Colon (tissue), 2 donors: ENCODE measurements around the gene CDC45.
"Not testable (repeated sequence)": the region's sequence is repeated elsewhere in the genome, so short reads cannot be mapped to it uniquely, and the experiment has no call there.

Experiments
- FAIRE-seq: peaks from 2 replicates; lab custom pipeline; 2012; peaks lifted over from hg19 to GRCh38; lab: Jason Lieb, UNC
- donor health status: control.
- donor health status: control.

The CDC45 gene

DNA sequence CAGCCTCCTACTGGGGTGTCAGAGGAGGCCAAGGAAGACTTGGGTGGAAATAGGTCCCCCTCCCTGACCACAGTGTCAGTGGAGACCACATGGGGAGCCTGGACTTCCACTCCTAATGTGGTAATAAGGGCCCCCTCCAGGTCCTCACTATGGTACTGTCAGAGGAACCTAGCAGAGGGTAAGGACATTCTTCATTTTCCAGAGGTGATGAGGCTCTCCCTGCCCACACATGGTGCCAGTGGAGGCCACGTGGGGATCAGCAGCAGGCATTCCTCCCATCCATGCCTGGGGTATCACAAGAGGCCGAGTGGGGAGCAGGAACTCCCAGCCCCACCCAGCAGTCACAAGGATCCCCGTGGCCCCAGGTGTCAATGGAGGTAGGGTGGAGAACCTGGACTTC, 51.0 kb downstream of the CDC45 start:
- FAIRE-seq = no peak

DNA sequence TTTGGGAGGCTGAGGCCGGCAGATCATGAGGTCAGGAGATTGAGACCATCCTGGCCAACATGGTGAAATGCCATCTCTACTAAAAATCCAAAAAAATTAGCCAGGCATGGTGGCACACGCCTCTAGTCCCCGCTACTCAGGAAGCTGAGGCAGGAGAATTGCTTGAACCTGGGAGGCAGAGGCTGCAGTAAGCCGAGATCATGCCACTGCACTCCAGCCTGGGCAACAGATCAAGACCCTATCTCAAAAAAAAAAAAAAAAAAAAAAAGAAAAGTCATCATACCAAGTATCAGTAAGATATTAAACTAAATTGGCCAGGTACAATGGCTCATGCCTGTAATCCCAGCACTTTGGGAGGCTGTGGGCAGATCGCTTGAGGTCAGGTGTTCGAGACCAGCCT, 51.6 kb downstream of the CDC45 start:
- not testable (repeated sequence) for FAIRE-seq

DNA sequence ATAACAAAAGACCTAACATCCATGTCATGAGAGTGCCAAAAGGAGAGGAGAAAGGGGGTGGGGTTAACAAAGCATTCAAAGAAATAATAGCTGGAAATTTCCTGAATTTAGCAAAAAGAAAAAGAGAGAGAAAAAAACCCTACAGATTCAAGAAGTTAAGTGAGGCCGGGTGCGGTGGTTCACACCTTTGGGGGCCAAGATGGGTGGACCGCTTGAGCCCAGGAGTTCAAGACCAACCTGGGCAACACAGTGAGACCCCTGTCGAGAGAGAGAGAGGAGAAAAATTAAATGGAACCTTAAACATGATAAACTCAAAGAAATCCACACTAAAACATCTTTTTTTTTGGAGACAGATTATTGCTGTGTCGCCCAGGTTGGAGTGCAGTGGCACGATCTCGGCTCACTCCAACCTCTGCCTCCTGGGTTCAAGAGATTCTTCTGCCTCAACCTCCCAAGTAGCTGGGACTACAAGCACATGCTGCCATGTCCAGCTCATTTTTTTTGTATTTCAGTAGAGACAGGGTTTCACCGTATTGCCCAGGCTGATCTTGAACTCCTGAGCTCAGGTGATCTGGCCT, 53.4 kb downstream of the CDC45 start:
- FAIRE-seq = no peak

DNA sequence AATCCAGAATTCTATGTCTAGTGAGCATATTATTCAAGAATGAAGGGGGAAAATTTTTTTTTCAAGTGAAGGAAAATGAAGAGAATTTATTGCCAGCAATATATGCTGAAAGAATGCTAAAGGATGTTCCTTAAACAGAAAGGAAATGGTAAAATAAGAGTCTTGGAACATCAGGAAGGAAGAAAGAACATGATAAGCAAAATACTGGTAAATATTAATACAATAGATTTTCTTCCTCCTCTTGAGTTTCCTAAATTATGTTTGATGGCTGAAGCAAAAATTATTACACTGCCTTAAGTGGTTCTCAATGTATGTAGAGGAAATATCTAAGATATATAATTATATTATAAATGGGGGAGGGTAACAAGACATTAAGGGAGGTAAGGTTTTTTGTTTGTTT, 54.1 kb downstream of the CDC45 start:
- FAIRE-seq = no peak

DNA sequence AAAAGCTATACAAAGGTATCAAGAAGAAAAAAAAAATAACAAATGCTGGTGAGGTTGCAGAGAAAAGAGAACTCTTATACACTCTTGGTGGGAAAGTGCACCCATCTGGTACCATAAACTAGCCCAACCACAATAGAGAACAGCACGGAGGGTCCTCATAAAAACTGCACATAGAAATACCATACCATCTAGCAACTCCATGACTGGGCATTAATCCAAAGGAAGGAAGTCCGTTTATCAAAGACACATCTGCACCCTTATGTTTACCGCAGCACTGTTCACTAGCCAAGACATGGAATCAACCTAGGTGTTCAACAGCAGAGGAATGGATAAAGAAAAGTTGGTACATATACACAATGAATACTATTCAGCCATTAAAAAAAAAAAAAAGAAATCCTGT, 55.3 kb downstream of the CDC45 start:
- FAIRE-seq = no peak

DNA sequence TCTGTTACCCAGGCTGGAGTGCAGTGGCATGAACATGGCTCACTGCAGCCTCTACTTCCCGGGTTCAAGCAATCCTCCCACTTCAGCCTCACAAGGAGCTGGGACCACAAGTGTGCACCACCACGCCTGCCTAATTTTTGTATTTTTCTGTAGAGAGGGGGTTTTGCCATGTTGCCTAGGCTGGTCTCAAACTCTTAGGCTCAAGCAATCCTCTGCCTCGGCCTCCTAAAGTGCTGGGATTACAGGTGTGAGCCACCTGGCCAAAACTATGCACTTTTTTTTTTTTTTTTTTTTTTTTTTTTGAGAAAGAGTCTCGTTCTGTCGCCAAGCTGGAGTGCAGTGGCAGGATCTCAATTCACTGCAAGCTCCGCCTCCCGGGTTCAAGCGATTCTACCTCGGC, 56.8 kb downstream of the CDC45 start:
- FAIRE-seq = no peak

DNA sequence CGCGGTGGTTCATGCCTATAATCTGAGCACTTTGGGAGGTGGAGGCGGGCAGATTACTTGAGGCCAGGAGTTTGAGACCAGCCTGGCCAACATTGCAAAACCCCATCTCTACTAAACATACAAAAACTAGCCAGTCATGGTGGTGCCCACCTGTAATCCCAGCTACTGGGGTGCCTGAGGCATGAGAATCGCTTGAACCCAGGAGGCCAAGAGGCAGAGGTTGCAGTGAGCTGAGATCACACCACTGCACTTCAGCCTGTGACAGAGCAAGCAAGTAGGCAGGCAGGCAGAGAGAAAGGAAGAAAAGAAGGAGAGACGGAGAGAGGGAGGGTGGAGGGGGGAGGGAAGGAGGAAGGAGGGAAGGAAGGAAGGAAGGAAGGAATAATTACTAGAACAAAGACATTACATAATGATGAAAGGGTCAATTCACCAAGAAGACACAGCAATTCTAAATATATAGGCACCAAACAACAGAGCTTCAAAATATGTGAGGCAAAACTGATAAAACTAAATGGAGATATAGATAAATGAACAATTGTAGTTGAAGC, 58.3 kb downstream of the CDC45 start:
- FAIRE-seq = no peak

DNA sequence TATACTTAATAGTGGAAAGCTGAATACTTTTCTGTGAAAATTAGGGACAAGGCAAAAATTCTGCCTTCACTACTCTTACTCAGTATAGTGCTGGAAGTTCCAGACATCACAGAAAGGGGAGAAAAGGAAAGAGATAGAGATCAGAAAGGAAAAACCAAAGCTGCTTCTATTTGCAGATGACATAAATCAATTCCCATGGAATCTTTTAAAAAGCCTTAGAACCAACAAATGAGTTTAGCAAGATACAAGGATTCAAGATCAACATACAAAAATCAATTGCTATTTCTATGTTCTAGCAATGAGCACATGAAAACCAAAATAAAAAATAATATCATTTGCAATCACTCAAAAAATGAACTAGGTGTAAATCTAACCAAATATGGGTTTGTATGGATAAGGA, 60.7 kb downstream of the CDC45 start:
- FAIRE-seq = no peak

DNA sequence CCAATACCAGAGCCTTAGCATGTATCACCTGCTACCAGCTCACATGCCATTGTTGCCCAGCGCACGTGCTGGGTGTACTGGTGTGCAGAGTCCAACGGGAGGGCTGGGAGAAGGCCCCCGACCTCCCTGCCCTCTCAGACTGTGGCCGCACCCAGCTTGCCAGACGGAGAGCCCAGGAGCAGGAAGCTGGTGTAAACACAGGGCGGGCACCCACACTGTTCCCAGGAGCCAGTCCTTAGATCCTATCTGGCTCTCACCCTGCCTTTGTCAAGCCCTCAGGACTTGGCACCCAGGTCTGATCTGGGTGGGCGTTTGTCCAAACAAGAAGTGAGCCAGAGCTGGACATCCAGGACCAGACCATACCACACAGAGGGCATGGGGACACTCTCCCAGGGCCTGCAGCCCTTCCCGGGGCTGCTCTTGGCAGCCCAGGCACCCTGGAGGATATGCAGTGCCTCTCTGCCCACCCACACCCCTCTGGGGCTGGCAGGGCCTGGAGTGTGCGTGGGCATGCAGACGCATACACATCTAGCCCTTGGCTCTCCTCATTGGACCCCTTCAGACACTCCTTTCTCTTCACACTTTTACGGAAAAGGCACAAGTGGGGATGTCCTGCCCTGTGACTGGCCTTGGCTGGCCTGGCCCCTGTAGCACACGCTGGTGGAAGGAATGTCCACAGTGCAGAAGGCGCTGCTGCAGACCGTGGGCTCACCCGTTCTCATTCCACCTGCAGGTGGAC, 64.4 kb downstream of the CDC45 start:
- FAIRE-seq = no peak

DNA sequence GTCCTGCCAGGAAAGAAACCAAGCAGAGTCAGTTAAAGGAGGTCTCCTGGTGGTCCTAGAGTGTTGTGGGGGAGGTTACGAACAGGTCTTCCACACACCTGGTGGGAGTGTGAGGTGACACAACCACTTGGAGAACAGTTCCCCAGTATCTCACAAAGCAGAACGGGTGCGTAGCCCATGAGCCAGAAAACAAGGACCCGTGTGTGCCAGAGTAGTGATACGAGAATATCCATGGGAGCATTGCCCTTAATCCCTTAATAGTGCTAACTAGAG, 66.2 kb downstream of the CDC45 start:
- FAIRE-seq = no peak

DNA sequence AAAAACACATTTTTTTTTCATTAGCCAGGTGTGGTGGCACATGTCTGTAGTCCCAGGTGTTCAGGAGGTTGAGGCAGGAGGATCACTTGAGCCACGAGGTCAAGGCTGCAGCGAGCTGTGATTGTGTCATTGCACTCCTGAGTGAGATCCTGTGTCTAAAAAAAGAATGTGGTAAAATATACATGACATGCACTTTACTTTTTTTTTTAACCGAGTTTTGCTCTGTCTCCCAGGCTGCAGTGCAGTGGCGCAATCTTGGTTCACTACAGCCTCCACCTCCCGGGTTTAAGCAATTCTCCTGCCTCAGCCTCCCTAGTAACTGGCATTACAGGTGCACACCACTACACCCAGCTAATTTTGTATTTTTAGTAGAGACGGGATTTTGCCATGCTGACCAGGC, 67.0 kb downstream of the CDC45 start:
- FAIRE-seq = no peak

DNA sequence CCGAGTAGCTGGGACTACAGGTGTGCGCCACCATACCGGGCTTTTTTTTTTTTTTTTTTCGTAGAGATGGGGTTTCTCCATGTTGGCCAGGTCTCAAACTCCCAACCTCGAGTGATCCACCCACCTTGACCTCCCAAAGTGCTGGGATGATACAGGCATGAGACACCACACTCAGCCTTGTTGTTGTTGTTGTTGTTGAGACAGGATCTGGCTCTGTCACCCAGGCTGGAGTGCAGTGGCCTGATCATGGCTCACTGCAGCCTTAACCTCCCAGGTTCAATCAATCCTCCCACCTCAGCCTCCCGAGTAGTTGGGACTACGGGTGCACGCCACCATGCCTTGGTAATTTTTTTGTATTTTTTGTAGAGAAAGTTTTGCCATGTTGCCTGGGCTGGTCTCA, 67.9 kb downstream of the CDC45 start:
- no peak for FAIRE-seq

DNA sequence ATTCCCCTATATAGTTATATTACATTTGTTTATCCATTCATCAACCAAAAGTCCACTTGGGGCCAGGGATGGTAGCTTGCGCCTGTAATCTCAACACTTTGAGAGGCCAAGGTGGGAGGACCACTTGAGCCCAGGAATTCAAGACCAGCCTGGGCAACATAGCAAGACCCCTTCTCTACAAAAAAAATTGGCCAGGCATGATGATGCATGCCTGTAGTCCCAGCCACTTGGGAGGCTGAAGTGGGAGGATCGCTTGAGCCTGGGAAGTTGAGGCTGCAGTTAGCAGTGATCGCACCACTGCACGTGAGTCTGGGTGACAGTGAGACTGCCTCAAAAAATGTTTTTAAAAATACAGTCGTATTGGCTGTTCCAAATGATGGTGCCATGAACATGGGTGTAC, 68.7 kb downstream of the CDC45 start:
- not testable (repeated sequence) for FAIRE-seq

DNA sequence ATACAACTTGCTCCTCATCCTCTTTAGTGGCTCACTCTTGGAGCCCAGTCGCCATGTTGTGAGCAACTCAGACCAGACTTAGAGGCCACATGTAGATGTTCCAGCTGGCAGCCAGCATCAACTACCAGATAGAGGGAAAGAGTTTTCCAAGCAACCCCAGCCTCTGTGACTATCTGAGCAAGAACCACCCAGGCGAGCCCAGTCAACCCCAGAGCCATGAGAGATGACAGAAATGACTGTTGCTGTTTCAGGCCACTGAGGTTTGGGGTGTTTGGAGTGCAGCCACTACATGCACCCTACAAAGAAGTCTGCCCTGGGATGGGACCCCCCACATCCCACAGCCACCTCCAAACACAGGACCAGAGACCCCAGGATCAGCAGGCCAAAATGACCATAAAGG, 69.2 kb downstream of the CDC45 start:
- FAIRE-seq = no peak

DNA sequence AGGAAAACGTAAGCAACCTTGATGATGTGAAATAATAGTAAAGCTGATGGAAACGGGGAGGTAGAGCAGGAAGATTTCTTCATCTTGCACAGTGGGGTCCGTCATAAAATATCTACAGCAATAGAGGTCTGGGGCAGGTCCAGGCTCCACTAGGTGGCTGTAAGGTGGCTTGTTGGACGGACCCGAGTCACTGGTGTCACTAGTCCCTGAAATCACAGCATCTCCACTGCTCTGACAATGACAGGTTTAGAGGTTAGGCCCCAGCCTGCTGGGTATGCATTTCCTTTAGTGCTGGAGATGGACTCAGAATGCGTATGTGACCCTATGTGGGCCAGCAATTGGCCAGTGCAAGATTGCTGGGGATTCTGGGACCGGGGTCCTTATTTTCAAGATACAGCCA, 69.7 kb downstream of the CDC45 start:
- FAIRE-seq = no peak

DNA sequence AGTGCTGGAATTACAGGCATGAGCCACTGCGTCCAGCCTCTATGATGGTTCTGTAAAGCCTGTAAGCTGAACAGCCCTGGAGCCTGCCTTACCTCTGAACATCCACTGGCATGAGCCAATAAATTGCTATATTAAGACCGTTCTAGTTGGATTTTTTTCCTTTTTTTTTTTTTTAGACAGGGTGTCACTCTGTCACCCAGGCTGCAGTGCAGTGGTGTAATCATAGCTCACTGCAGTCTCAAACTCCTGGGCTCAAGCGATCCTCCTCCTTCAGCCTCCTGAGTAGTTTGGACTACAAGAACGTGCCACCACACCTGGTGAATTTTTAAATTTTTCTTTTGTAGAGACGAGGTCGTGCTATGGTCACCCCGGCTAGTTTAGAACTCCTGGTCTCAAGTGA, 70.7 kb downstream of the CDC45 start:
- no peak for FAIRE-seq

DNA sequence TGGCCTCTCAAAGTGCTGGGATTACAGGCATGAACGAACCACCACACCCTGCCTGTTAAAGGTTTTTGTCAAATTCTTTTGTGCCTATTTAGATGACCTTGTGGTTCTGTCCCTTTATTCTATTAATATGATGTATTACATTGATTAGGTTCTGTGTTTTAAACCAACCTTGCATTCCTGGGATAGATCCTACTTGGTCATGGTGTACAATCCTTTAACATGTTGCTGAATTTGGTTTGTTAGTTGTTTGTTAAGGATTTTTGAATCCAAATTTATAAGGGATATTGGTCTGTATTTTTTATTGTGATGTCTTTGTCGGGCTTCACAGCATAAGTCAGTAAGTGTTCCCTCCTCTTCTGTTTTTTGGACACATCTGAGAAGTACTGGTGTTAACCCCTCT, 73.5 kb downstream of the CDC45 start:
- FAIRE-seq = no peak

DNA sequence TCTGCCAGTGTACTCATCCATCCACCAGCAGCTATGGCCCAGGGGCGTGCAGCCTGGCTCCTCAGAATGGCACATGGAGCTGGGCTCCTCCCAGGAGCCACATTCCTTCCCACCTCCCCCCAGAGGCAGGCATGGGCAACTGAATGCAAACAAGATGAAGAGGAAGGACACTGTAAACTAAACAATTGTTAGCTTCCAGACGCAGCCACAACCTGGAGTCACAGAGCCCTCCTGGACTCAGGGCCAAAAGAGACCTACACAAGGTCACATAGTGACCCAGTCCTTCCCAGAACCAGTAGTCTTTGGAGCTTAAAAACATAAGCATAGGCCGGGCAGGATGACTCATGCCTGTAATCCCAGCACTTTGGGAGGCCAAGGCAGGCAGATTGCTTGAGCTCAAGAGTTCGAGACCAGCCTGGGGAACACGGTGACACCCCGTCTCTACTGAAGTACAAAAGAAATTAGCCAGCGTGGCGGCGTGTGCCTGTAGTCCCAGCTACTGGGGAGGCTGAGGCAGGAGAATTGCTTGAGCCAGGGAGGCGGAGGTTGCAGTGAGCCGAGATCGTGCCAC, 75.2 kb downstream of the CDC45 start:
- no peak for FAIRE-seq

DNA sequence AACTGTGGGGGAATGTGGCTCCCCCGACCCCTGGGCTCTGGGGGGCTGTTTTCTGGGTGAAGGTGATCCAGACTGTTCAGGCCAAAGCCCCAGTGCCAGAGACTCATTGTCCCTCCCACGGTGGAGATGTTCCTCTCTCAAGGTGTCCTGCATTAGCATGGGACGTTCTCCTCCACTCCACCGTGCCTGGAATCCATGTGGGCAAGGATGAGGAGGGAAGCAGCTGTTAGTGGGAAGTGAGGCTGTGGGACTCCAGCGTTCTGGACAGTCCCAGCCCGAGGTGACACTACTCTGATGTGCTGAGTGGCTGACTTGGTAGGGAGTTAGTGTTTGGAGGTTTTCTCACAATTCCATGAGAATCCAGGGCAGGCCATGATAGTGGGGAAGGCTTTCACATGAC, 75.9 kb downstream of the CDC45 start:
- no peak for FAIRE-seq

DNA sequence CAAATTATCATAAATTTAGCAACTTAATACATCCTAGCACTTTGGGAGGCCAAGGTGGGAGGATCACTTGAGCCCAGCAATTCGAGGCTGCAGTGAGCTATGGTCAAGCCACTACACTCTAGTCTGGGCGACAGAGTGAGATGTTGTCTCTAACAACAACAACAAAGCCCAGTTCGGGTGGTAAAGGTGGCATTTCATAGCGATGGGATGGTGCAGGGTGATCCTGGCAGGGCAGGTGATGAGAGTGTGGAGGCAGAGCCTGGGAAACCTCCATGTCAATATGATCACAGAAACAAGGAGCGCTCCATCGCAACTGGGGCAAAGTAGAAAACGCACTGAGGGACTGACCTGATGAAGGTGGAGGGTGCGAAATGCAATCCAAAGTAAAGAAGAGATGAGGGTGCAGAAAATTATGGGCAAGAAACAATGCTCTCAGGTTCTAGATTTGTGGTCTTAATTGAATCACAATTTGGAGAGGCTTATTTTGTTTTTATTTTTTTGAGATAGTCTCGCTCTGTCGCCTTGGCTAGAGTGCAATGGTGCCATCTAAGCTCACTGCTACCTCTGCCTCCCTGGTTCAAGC, 77.3 kb downstream of the CDC45 start:
- no peak for FAIRE-seq

DNA sequence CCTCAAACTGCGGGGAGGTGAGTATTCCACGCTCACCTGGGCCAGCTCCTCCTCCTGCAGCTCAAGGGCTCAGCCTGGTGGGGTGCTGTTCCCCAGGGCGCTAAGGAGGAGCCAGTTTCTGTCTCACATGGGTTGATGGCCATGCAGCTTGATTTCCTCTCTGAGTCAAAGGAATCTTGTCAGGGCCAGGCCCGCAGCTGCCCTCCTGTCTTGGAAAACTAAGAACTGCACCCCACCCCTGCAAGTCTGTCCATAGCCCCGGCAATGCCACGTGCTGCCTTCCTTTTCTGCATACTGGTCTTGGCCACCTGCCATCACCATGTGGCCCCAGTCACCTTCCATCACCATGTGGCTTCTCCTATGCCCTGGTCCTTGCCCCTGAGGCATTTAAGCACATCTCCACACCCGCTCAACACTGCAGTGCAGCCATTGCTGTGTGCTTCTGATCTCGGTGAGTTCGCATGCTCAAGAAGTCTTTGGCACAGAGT, 79.6 kb downstream of the CDC45 start:
- no peak for FAIRE-seq

DNA sequence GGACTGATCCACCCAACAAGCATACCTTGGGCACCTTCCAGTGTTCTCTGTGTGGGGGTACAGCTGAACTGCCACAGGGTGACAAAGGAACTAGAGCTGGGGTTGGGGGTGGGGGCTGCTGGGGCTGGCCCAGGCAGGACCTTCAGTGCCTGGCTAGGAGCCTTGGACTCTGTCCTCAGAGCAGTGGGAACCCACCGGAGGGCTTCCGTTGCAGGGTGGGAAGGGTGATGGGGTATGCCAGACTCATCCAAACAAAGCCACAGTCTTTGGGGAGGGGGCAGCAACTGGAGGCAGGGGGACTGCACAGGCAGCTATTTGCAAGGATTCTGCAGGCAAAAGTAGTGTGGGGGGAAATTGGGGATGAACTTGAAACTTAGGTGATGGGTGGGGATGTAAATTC, 80.2 kb downstream of the CDC45 start:
- FAIRE-seq = no peak
